Umbilical cord (tissue), 2 donors: ENCODE measurements around the gene SLC7A6OS. TPM values are rescaled to one million over a fixed set of nuclear protein-coding genes. Genes with fewer than 3 reads are reported as not detected.
"Not testable (repeated sequence)": the region's sequence is repeated elsewhere in the genome, so short reads cannot be mapped to it uniquely, and the experiment has no call there.

ENCODE experiments used
- DNase-seq: peaks from one replicate; pipeline ENCODE4 v3.0.0-alpha.2; 2015; ENCODE audit warnings: low spot score
- total RNA-seq: library from RNA; depleted of rRNA; stranded (reverse); fragments of >200 nt; gene quantifications from one replicate; pipeline ENCODE4 v1.2.3, GENCODE V29; 2014; ENCODE audit warnings: low replicate concordance; ENCODE audit not compliant: insufficient read depth

The SLC7A6OS gene
- total RNA-seq, 1 donor from 2014 or later, result 7.9 TPM

DNA sequence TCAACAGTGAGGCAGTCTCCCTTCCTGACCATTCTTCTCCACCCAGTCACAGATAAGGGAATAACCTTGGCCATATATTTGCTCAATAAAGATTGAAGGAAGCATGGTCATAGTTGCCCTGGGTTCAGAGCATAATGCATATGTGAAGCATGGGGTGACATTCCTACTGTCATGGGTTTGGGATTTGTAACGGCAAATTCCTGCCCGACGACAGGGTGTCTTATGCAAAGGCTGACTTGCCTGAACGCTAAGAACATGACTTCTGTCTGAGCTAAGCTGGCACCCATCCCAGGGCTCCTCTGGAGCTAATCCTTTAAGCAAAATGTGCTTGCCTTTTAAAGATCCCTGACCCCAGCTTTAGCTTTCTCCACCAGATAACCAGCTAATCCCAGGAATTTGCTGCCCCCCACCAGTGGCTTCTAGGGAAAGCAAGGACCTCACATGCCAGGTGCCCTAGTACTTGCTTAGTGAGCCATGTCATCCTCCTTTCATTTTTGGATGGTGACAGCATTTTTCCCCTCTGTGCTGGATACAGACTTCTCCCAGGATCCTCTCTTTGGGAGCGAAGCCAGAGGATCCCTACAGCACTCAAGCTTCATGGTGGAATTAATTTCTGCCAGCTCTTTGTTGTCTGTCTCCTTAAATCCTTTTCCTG, 11.7 kb downstream of the SLC7A6OS start:
- DNase-seq, result peak; percentile 93

DNA sequence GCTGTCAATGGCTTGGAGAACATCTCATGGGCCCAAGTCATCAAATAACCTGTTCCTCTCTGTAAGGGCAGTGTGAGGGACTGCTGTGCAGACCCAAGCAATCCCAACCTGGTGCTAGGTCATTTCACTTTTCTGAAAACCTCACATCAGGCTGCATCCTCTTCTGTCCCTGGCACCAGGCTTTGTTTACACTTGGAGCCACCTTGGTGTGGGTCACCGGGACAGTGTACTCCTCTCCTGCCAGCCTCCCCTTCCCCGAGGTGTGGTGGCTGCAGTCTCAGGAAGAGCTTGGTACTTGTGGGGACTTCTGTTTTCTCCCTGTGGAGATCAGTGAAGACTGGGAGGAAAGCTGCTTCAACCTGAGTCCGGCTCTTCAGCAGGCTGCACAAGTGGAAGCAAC, 12.4 kb downstream of the SLC7A6OS start:
- DNase-seq, result no peak

DNA sequence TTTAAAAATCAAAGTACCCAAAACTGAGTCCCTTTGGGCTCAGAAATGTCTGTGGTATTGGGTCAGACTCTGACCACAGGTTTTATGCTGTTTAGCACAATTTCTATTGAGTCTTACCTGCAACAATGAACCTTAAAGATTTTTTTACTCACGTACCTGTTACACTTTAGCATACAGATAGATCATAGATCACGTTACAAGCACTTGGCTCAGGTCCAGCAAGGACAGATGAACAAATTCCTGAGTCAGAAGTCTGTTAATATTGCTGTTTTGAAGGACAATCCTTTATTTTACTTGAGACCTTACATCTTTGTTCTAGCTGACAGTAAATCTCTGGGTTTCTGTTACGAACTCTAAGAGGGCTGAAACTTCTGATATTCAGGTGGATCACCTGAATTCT, 12.8 kb downstream of the SLC7A6OS start:
- peak; percentile 34 for DNase-seq

DNA sequence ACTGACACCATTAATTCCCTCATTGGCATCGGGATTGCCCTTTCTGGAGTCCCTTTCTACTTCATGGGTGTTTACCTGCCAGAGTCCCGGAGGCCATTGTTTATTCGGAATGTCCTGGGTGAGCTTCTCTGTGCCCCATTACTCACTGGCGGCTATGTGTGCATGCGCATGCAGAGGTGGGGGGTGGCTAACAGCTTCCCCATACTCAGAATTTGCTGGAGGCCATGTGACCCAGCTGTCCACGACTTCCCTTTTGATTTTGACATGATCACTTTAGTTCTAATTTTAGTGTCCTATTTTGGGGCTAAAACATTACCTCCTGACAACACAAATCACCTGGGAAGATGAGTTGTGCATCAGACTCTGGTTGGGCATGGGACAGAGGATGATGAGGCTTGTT, 14.1 kb downstream of the SLC7A6OS start:
- DNase-seq, result no peak

DNA sequence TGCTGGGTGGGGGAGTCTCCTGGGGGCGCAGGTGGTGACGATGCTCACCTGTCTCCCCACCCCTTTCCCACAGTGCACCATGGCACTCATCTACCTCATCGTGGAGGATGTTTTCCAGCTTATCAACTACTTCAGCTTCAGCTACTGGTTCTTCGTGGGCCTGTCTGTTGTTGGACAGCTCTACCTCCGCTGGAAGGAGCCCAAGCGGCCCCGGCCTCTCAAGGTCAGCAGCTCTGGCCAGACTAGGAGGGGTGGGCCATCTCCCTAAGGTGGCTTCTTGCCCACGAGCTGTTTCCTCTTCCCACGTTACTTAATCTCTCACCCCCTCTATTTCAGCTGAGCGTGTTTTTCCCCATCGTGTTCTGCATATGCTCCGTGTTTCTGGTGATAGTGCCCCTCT, 14.5 kb downstream of the SLC7A6OS start:
- no peak for DNase-seq

DNA sequence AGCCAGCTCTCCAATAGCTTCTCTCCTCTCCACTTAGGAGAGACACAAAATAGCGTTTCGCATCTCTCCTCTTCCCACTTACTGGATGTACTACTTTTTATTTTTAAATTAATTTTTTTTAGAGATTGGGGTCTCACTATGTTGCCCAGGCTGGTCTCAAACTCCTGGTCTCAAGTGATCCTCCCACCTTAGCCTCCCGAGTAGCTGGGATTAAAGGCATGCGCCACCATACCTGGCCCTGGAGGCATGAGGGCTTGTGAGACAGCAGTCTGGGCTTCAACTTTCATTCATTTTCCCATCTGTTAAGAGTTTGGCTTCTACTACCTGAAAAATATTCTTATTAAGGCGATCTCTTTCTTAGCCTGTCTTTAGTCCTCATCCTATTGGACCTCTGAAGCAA, 18.3 kb downstream of the SLC7A6OS start:
- no peak for DNase-seq

DNA sequence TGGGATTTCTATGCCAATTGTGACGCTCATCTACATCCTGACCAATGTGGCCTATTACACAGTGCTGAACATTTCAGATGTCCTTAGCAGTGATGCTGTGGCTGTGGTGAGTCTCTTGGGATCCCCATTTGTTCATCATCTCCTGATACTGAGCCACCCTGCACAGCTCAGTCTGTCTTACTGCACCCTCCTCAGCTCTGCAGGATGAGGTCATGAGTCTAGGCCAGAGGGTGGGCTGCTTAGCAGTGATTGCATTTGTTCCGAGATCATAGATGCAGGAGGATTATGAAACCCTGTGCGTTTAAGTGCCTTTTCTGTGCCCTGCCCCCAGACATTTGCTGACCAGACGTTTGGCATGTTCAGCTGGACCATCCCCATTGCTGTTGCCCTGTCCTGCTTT, 19.5 kb downstream of the SLC7A6OS start:
- no peak for DNase-seq

DNA sequence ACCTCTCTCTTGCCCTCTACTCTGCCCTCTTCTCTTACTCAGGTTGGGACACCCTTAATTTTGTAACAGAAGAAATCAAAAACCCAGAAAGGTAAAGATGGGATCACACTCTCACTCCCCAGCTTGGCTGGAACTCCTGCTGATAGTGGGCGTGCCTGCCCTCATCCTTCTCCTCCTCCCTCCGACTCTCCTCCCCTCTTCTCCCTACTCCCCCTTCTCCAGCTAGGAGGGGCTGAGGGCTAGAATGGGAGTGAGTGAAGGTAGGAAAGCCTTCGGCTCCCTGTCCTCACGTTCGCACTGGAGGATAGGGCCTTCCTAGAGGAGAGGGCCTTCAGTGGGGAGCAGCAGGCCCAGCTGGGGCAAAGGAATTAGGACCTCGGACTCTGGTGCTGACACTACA, 20.3 kb downstream of the SLC7A6OS start:
- no peak for DNase-seq

DNA sequence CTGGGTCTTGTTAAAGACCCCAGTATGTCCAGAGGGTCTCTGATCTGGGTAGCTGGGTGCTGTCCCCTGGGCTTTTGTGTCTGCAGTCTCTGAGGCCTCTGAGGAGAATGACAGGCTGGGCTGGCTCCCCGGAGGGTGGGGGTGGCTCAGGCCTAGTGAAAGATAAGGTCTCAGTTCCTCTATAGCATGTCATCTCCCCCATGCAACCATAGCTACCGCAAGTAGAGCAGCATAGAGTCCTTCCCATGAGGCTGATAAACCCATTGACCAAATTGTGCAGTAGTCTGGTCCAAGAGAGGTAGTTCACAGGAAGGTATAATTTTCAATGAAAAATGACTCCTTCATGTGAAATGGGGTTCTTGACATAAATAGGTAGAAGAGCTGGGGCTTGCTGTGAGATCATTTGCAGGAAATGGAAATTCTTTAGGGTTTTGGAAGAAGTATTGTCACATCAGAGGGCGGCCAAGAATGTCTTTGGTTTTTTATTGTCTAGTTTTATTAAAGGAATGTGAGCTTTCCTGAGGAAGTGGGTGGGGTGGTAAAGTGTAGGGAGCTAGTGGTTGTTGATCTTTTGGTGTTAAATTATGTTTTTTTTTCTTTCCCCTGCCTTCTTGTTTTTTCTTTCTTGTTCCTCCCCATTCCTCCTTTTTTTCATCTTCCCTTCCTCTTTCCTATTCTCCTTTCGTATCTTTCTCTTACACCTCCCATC, 21.0 kb downstream of the SLC7A6OS start:
- no peak for DNase-seq

DNA sequence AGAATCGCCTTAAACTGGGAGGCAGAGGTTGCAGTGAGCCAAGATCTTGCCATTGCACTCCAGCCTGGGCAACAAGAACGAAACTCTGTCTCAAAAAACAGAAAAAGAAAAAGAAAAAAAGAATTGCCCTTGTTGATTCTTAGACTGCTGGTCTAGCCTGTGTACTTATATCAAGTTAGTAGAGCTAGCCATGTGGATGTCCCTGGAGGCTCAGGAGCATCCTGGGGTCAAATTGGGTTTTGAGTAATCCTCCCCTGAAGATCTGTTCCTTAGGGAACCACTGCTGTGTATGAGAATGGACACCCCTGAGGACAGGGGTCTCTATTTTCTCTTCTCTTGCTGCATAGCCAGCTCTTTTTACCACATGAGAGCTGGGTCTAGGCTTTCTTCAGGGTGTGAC, 21.5 kb downstream of the SLC7A6OS start:
- DNase-seq, result no peak

DNA sequence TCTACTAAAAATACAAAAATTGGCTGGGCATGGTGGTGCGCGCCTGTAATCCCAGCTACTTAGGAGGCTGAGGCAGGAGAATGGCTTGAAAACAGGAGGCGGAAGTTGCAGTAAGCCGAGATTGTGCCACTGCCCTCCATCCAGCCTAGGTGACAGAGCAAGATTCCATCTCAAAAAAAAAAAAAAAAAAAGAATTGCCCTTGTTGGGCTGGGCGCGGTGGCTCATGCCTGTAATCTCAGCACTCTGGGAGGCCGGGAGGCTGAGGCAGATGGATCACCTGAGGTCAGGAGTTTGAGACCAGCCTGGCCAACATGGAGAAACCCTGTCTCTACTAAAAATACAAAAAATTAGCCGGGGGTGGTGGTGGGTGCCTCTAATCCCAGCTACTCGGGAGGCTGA, 21.9 kb downstream of the SLC7A6OS start:
- not testable (repeated sequence) for DNase-seq

DNA sequence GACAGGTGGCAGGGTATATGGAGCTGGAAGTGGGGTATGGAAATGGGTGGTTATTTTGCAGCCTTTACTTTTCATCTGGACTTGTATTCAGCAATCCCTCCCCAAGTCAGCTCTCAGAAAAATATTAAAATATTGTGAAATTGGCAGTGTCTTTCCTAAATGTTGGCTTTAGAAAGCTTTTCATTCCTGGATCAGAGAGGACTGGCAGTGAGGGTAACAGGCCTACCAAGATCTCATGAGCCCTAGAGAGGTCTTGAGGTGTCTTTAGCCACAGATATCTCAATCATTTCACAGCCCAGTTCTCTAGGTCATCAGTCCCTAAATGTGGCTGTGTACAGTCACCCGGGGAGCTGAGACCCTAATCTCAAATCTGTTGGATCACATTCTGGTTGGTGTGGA, 22.5 kb downstream of the SLC7A6OS start:
- no peak for DNase-seq

DNA sequence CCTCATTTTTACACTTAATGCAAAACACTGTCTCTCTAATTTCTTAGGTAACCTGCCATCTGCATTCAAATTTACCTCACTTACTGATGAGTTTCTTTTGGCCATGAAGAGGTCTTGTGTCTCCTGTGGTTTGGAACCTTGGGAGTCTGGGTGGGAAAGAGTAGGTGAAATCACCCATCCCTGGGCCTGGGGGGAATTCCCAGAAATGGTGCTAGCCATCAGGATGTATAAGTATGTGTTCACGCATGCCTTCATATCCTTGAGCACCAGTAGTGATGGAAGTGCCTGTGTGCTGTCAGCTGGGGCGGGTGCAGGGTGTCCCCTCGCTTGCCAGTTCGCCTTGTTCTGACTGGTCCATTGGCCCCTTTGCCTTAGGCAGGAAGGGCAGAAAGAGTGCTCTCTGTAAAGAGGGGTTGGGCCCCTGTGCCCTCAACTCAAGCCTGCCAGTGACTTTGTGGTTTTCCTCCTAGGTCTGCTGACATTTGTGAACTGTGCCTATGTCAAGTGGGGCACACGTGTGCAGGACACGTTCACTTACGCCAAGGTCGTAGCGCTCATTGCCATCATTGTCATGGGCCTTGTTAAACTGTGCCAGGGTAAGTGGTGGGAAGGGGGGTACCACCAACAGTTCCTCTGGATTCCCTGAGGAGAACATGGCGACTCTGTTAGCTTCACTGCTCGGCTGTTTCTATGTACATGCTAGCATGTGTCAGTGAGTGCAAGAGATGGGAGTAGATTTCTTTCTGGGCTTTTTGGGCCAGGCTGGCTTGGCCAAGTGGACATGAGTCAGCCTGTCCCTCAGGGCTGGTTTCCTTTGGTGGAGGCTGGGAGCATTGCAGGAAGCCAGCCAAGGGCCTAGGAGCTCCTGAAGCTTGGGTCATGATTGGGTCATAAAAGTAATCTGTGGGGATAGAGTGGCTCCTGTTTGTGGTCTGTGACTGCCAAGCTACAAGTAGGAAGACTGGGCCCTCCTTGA, 23.2 kb downstream of the SLC7A6OS start:
- DNase-seq, result no peak

DNA sequence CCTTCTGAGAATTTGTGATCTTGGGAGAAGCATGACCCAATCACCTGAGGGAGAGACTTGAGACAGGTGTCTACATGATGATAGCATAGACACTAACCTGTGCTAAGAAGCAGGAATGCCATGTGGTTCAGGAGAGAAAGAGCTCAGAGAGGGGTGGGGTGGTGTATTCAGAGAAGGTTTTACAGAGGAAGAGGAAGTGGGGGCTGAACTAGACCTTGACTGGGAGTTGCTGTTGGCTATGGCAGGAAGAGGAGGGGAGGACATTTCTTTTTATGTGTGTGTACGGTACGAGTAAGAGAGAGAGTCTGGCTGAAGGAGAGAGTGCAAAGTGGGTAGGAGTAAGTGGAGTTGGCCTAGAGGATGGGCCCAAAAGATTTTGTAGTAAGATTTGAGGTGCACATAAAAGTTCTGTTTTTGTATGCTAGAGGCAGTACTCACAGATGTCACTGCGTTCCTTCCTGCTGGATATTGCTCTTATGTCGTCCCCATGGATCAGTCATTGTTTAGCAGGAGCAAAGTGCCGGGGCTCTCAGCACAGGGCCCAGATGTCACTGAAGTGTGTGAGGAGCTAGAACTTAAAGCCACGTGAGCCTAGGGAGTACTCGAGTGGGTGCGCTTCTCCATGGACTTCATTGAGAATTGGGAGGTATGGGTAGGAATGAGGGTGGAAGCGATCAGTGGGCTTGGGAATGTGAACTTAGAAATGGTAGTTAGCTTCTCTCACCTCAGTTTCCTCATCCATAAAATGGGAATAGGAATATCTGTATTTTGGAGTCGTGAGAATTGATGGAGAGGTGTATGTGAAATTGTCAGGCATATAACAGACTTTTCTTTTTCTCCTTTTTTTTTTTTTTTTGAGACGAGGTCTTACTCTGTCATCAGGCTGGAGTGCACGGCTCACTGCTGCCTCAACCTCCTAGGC, 24.3 kb downstream of the SLC7A6OS start:
- DNase-seq, result no peak

DNA sequence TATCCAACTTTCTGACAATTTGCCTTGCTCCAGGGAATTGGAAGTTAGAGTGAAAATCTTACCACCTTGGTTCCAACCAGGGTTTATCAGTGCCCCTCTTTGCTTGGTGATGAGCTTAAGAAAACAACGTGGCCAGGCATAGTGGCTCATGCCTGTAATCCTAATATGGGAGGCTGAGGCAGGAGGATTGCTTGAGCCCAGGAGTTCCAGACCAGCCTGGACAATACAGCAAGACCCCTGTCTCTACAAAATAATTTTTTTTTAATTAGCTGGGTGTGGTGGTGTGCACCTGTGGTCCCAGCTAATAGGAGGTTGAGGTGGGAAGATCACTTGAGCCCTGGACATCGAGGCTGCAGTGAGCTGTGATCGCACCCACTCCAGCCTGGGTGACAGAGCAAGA, 25.1 kb downstream of the SLC7A6OS start:
- no peak for DNase-seq

DNA sequence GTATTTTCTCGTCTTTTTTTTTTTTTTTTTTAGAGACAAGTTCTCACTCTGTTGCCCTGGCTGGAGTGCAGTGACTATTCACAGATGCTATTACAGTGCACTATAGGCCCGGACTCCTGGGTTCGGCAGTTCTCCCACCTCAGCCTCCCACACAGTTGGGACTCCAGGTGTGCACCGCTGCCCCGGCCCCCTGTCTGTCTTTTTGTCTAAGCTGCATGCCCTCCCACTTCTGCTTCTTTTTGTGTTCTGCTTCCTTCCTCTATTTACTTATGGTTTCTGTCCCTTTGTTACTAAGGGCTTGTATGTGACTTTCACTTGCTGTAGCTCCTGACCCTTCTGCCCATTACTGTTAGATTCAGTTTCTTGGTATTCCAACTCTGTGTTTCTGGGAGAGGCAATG, 25.9 kb downstream of the SLC7A6OS start:
- no peak for DNase-seq

DNA sequence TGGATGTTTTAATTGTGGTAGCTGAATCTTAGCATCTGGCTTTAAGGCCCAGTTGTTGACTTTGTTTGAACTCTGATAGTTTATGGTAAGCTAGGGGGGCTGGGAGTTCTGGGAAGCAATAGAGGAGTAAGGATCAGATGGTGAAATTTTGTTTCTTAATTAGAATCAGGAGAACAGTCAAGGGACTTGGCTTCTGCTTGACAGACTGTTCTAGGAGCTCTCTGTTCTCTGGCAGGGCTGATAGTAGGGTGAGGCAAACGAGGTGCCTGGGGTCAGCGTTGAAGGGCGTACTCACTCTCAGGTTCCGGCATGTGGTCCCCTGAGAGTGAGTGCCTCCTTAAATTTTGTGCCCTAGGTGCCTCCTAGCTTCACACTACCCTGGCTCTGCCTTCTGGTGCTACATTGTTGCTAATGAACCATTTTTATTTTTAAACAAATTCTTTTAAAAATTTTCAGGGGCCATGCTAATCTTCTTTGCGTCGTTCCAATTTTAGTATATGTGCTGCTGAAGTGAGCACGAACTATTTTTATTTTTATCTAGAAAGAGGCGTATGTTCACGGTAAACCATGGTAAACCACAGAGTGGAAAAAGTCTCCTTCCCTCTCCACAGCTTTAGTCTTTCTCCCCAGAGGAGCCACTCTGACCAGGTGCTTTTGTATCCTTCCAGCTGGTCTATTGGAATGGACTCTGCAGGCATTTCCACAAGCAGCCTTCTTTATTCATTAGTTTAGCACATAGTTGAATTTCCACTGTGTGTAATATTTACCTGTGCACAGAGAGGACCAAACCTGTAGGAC, 26.7 kb downstream of the SLC7A6OS start:
- DNase-seq, result no peak

DNA sequence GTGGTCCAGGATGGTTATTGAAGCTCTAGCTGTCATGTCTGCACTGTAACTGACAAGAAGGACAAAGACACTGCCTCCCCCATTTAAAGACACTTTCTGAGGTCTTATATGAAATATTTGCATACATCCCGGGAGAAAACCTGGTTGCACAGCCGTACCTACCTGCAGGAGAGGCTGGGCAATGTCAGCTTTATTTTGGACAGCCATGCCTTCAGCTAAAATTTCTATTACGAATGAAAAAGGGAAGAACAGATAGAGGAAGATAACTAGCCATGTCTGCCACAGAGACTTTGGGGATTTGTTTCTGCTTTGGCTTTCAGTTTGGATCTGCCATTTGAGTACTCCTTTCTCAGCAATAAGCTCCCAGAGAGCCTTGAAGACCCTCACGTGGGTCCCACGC, 27.4 kb downstream of the SLC7A6OS start:
- no peak for DNase-seq

DNA sequence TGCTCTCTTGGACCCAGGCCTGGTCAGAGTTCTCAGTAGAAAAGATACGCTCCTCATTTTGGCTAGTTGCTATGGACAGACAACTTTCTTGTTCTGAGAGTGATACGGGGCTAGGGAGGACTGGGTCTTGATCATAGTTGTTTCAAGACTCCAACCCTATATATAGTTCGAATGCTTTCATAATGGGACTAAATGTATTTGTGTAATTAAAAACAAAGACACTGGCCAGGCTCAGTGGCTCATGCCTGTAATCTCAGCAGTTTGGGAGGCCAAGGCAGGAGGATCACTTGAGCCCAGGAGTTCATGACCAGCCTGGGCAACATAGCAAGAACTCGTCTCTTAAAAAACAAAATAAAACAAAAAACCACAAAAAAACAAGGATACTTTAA, 28.7 kb downstream of the SLC7A6OS start:
- no peak for DNase-seq

DNA sequence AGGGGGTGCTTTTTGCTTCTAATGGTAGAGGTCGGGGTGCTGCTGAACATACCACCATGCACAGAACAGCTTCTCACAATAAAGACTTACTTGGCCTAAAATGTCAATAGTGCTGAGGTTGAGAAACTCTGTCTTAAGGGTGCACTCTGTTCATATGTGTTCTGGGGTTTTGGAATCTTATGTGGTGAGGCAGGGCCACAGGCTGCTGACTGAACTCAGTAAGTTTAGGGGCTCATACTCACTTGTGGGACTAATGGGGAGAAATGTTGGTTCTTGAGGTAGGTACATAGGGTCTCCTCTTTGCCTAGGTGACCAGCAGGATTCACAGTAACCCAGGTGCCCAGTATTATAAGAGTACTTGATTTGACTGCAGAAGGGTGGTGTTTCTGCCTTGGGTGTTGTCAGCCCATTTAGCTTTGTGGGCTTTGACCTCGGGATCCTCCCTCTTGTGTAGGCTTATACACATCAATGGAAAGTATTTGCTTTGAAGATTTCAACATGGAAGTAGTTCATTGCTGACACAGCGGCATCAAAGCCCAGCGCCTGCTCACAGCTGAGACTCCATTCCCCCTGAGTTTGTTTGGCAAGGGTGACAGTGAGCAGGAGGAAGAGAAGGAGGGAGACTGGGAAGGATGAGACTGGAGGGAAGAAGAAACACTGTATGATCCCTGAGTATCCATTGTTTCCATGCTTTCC, 29.2 kb downstream of the SLC7A6OS start:
- DNase-seq, result peak; percentile 31
